H9 (cell line): ENCODE results near the gene NRROS. TPM values are rescaled to one million over a fixed set of nuclear protein-coding genes. Genes with fewer than 3 reads are reported as not detected.

Experiments
- DNase-seq: peaks from one replicate; pipeline ENCODE4 v3.0.0-alpha.2; 2017
- H2AFZ ChIP-seq: one replicate; pipeline ENCODE4 v1.6.1; 2013; ENCODE audit warnings: mild to moderate bottlenecking, low read length, control low read depth, moderate library complexity
- H2AK5ac ChIP-seq: 2 replicates; pipeline ENCODE4 v1.6.1; 2013; ENCODE audit warnings: low read length, control low read depth, mixed read lengths; ENCODE audit not compliant: insufficient read length
- H2BK120ac ChIP-seq: one replicate; pipeline ENCODE4 v1.6.1; 2013; ENCODE audit warnings: low read depth, mild to moderate bottlenecking, low read length, control low read depth, inconsistent platforms; ENCODE audit not compliant: poor library complexity, severe bottlenecking
- H2BK12ac ChIP-seq: 2 replicates; pipeline ENCODE4 v1.6.1; 2013; ENCODE audit warnings: low read length, control low read depth, mixed read lengths, low read depth; ENCODE audit not compliant: insufficient read length
- H2BK15ac ChIP-seq: 2 replicates; pipeline ENCODE4 v1.6.1; 2013; ENCODE audit warnings: low read depth, low read length, control low read depth
- H2BK20ac ChIP-seq: one replicate; pipeline ENCODE4 v1.6.1; 2013; ENCODE audit warnings: low read depth, mild to moderate bottlenecking, low read length, control low read depth, inconsistent platforms; ENCODE audit not compliant: poor library complexity, severe bottlenecking
- H2BK5ac ChIP-seq: 2 replicates; pipeline ENCODE4 v1.6.1; 2013; ENCODE audit warnings: low read length, control low read depth, mixed read lengths; ENCODE audit not compliant: insufficient read length
- H3K14ac ChIP-seq: 2 replicates; pipeline ENCODE4 v1.6.1; 2013; ENCODE audit warnings: low read length, control low read depth; ENCODE audit not compliant: insufficient read depth
- H3K18ac ChIP-seq: 2 replicates; pipeline ENCODE4 v1.6.1; 2013; ENCODE audit warnings: low read depth, mild to moderate bottlenecking, mixed read lengths, low read length, control low read depth; ENCODE audit not compliant: insufficient read length
- H3K23ac ChIP-seq: 2 replicates; pipeline ENCODE4 v1.6.1; 2013; ENCODE audit warnings: low read length, control low read depth, mixed read lengths, low read depth; ENCODE audit not compliant: insufficient read length
- H3K23me2 ChIP-seq: 2 replicates; pipeline ENCODE4 v1.6.1; 2013; ENCODE audit warnings: low read depth, mild to moderate bottlenecking, mixed read lengths, low read length, control low read depth; ENCODE audit not compliant: insufficient read length, poor library complexity, severe bottlenecking
- H3K27ac ChIP-seq: 2 replicates; pipeline ENCODE4 v1.5.1; 2013; ENCODE audit warnings: low read length, control low read depth, mixed read lengths, low read depth; ENCODE audit not compliant: insufficient read length
- H3K27me3 ChIP-seq: 2 replicates; pipeline ENCODE4 v1.6.1; 2013; ENCODE audit warnings: low read length, control low read depth, inconsistent platforms; ENCODE audit not compliant: insufficient read depth
- H3K4ac ChIP-seq: 2 replicates; pipeline ENCODE4 v1.6.1; 2013; ENCODE audit warnings: low read depth, mild to moderate bottlenecking, control low read depth, inconsistent platforms, low read length, moderate library complexity
- H3K4me1 ChIP-seq: 2 replicates; pipeline ENCODE4 v1.6.1; 2013; ENCODE audit warnings: low read length, control low read depth, inconsistent platforms; ENCODE audit not compliant: insufficient read depth
- H3K4me2 ChIP-seq: 2 replicates; pipeline ENCODE4 v1.6.1; 2013; ENCODE audit warnings: low read length, control low read depth, mixed read lengths; ENCODE audit not compliant: insufficient read length, insufficient read depth
- H3K56ac ChIP-seq: 2 replicates; pipeline ENCODE4 v1.6.1; 2013; ENCODE audit warnings: low read depth, mild to moderate bottlenecking, mixed read lengths, low read length, control low read depth; ENCODE audit not compliant: insufficient read length
- H3K79me1 ChIP-seq: 2 replicates; pipeline ENCODE4 v1.6.1; 2013; ENCODE audit warnings: low read depth, mild to moderate bottlenecking, moderate library complexity, low read length, control low read depth, inconsistent platforms; ENCODE audit not compliant: insufficient read depth, poor library complexity, severe bottlenecking
- H3K79me2 ChIP-seq: 2 replicates; pipeline ENCODE4 v1.6.1; 2013; ENCODE audit warnings: low read length, control low read depth, inconsistent platforms; ENCODE audit not compliant: insufficient read depth
- H3K9ac ChIP-seq: 2 replicates; pipeline ENCODE4 v1.6.1; 2013; ENCODE audit warnings: low read length, control low read depth, mixed read lengths; ENCODE audit not compliant: insufficient read length; ENCODE audit errors: extremely low read depth
- H3K9me3 ChIP-seq: one replicate; pipeline ENCODE4 v1.6.1; 2013; ENCODE audit warnings: low read depth, low read length, inconsistent platforms; ENCODE audit not compliant: control insufficient read depth
- H3T11ph ChIP-seq: one replicate; pipeline ENCODE4 v1.6.1; 2013; ENCODE audit warnings: mild to moderate bottlenecking, low read length, control low read depth, inconsistent platforms
- H4K20me1 ChIP-seq: one replicate; pipeline ENCODE4 v1.6.1; 2013; ENCODE audit not compliant: control insufficient read depth, insufficient read length, insufficient read depth
- H4K5ac ChIP-seq: 2 replicates; pipeline ENCODE4 v1.6.1; 2013; ENCODE audit warnings: low read depth, mild to moderate bottlenecking, mixed read lengths, low read length, control low read depth; ENCODE audit not compliant: insufficient read length
- H4K8ac ChIP-seq: replicated peaks from 2 replicates; pipeline ENCODE4 v1.6.1; 2013; ENCODE audit warnings: low read length, control low read depth, mixed read lengths, low read depth; ENCODE audit not compliant: insufficient read length
- H4K91ac ChIP-seq: 2 replicates; pipeline ENCODE4 v1.6.1; 2013; ENCODE audit warnings: low read depth, mild to moderate bottlenecking, moderate library complexity, mixed read lengths, low read length, control low read depth; ENCODE audit not compliant: insufficient read length
- H3K27ac Mint-ChIP-seq, 3 experiments: 2 replicates in 2 of 3; 3 replicates in 1 of 3; pipeline ENCODE4 v1.8.0; 2020 to 2021; ENCODE audit warnings: mixed read lengths in 3 of 3, mild to moderate bottlenecking in 1 of 3, moderate library complexity in 1 of 3
- H3K27me3 Mint-ChIP-seq: 2 replicates; pipeline ENCODE4 v1.8.0; 2021; ENCODE audit warnings: low read depth, mild to moderate bottlenecking, moderate library complexity, mixed read lengths
- H3K36me3 Mint-ChIP-seq, 3 experiments: 2 replicates in 2 of 3; 3 replicates in 1 of 3; pipeline ENCODE4 v1.8.0; 2020 to 2021; ENCODE audit warnings: low read depth in 3 of 3, mixed read lengths in 3 of 3; ENCODE audit not compliant: insufficient read depth in 1 of 3
- H3K4me1 Mint-ChIP-seq, 2 experiments: 2 replicates each; pipeline ENCODE4 v1.8.0; 2020; ENCODE audit warnings: mixed read lengths in 2 of 2
- H3K4me3 Mint-ChIP-seq, 2 experiments: 2 replicates in 1 of 2; 3 replicates in 1 of 2; pipeline ENCODE4 v1.8.0; 2020 to 2021; ENCODE audit warnings: mild to moderate bottlenecking in 2 of 2, mixed read lengths in 2 of 2, moderate library complexity in 1 of 2
- H3K9me3 Mint-ChIP-seq, 2 experiments: 2 replicates in 1 of 2; 3 replicates in 1 of 2; pipeline ENCODE4 v1.8.0; 2020; ENCODE audit warnings: mild to moderate bottlenecking in 2 of 2, mixed read lengths in 2 of 2, moderate library complexity in 1 of 2
- WGBS: extraction: QIAGEN DNeasy Blood & Tissue Kit; methylation state at CpG from one replicate; pipeline ENCODE4 v1.1.7; 2013; ENCODE audit warnings: missing lambda C conversion rate, low lambda C conversion rate, mixed read lengths; ENCODE audit not compliant: insufficient read length; ENCODE audit errors: extremely low coverage; 5-methylcytosine and 5-hydroxymethylcytosine counted together
- total RNA-seq: library from RNA; stranded (reverse); gene quantifications from 2 replicates; pipeline ENCODE4 v1.2.1, GENCODE V29; 2021
- TF ChIP-seq, protein P1 (sequence below): fragments of 200-600 bp; sonication (generic); conservative IDR thresholded peaks from 3 replicates; pipeline ENCODE4 v1.8.0; 2021; ENCODE audit warnings: antibody characterized with exemption, mild to moderate bottlenecking

NRROS gene
- total RNA-seq, 1 experiment from 2014 or later, result 4.0 TPM

- no peak overlapping the region for H2BK12ac ChIP-seq
- no peak overlapping the region for H3K27ac ChIP-seq
These were observed 23.4 kb downstream of the NRROS start for GRCh38 chr3:196662711-196663571.

More at GRCh38 chr3:196662711-196663571, 23.4 kb downstream of the NRROS start:
- Histone ChIP-seq H2AFZ (no peak overlapping the region), H3K4me2 (no peak overlapping the region), H2BK120ac (no peak overlapping the region), H3K9me3 (no peaks in the 10 kb centered on the region), H2AK5ac (no peak overlapping the region), H3K14ac (no peak overlapping the region), H4K91ac (no peak overlapping the region), H2BK20ac (no peak overlapping the region), H3K79me1 (no peaks in the 10 kb centered on the region), H3K4me1 (peaks cover 6% of the 10 kb centered on the region; the same call in 1 of the 2 replicates), H3K23me2 (no peaks in the 10 kb centered on the region), H3K4ac (no peak overlapping the region), H3K18ac (no peak overlapping the region), H3K23ac (no peak overlapping the region), H2BK15ac (no peak overlapping the region), H3K56ac (no peak overlapping the region), H4K8ac (no peak overlapping the region), H3K79me2 (no peaks in the 10 kb centered on the region), H4K20me1 (no peaks in the 10 kb centered on the region), H2BK5ac (no peak overlapping the region), H3K9ac (no peak overlapping the region), H4K5ac (no peak overlapping the region), H3T11ph (no peak overlapping the region), H3K27me3 (no peaks in the 10 kb centered on the region)
- no CpG with 5 or more reads among the region's 15 CpGs for WGBS
- Mint-ChIP-seq H3K27ac (no peak overlapping the region), H3K4me3 (no peak overlapping the region), H3K27me3 (peaks cover 6% of the 10 kb centered on the region), H3K4me1 (peaks cover 21 to 31% of the 10 kb centered on the region in 2 experiments), H3K36me3 (no peaks in the 10 kb centered on the region), H3K9me3 (no peaks in the 10 kb centered on the region; a peak in 1 of 5 replicates)
- TF ChIP-seq, protein P1, sequence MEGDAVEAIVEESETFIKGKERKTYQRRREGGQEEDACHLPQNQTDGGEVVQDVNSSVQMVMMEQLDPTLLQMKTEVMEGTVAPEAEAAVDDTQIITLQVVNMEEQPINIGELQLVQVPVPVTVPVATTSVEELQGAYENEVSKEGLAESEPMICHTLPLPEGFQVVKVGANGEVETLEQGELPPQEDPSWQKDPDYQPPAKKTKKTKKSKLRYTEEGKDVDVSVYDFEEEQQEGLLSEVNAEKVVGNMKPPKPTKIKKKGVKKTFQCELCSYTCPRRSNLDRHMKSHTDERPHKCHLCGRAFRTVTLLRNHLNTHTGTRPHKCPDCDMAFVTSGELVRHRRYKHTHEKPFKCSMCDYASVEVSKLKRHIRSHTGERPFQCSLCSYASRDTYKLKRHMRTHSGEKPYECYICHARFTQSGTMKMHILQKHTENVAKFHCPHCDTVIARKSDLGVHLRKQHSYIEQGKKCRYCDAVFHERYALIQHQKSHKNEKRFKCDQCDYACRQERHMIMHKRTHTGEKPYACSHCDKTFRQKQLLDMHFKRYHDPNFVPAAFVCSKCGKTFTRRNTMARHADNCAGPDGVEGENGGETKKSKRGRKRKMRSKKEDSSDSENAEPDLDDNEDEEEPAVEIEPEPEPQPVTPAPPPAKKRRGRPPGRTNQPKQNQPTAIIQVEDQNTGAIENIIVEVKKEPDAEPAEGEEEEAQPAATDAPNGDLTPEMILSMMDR, result no peak
- DNase-seq, result no peak
